Ovary (tissue), 3 donors: ENCODE data around the gene ZMYND10.

Experiments
- CTCF ChIP-seq, 3 donors: fragments of 450-650 bp in 2 of 3; fragments of 200-600 bp in 1 of 3; IDR thresholded peaks; one replicate each; pipeline versions ENCODE4 v1.5.1 to v1.8.0; 2016 to 2022; ENCODE audit warnings: antibody characterized with exemption in 3 of 3, mild to moderate bottlenecking in 1 of 3
- POLR2A ChIP-seq: fragments of 450-650 bp; IDR thresholded peaks from one replicate; pipeline ENCODE4 v1.6.1; 2017; ENCODE audit warnings: antibody characterized with exemption, mild to moderate bottlenecking, moderate library complexity
- donor health status: DM: no; HTN: no; CAD: no.

- TF ChIP-seq POLR2A (no peak), CTCF (IDR thresholded peaks at IDR 0.05) (no peak)
Measured at GRCh38 chr3:50293079-50293801, 52.3 kb downstream of the ZMYND10 start.
